PC-9 (cell line): ENCODE data around the gene FZD7.

ENCODE experiments used
- EZH2 ChIP-seq: fragments of 200-600 bp; sonication (generic); IDR thresholded peaks from 2 replicates; pipeline ENCODE4 v1.8.0; 2017; ENCODE audit warnings: antibody characterized with exemption, low read depth
- TF ChIP-seq, protein P1 (sequence below): fragments of 200-600 bp; sonication (generic); conservative IDR thresholded peaks from 2 replicates; pipeline ENCODE4 v1.6.1; 2017; ENCODE audit warnings: mixed run types, antibody characterized with exemption, mild to moderate bottlenecking, moderate library complexity

DNA sequence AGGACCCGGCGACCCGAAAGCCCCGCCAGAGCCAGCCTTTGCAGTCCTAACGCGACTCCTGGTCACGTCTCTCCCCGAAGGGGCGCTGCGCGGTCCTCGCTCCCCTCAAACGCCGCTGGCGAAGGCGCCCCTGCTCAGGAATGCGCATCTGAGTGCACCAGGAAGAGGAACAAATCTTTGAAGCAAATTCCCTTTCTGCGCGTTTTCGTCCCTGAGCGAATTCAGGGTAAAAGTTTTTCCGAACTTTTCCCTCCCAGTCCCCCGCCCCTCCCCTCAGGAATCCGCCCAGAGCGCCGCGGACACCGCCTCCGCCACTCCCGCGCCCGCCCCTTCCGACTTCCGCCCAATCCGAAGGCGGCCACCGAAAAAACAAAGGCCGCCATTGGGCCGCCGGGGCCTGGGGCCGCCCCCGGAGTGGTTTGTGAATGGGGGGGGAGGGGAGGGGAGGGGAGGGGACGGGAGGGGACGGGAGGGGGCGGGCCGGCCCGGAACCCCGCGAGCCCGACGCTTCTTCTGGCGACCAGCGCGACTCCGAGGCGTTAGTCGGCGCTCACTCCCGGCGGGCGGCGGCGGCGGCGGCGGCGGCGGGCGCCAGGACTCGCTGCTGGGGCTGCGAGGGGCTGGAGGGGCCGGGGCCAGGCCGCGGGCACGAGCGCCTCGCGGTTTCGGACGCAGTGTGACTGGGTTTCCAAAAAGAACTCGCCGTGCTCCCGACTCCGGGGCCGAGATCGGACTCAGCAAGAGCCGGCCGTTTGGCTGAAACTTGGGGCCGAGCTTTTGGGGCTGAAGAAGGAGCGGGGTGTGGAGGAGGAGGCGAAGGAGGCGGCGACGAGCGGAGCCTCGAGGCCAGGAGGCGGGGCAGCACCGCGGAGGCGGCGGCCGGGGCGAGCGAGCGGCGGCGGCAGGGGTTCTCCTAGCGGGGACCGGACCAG, at the start of gene FZD7:
- TF ChIP-seq, protein P1, sequence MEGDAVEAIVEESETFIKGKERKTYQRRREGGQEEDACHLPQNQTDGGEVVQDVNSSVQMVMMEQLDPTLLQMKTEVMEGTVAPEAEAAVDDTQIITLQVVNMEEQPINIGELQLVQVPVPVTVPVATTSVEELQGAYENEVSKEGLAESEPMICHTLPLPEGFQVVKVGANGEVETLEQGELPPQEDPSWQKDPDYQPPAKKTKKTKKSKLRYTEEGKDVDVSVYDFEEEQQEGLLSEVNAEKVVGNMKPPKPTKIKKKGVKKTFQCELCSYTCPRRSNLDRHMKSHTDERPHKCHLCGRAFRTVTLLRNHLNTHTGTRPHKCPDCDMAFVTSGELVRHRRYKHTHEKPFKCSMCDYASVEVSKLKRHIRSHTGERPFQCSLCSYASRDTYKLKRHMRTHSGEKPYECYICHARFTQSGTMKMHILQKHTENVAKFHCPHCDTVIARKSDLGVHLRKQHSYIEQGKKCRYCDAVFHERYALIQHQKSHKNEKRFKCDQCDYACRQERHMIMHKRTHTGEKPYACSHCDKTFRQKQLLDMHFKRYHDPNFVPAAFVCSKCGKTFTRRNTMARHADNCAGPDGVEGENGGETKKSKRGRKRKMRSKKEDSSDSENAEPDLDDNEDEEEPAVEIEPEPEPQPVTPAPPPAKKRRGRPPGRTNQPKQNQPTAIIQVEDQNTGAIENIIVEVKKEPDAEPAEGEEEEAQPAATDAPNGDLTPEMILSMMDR: no peak
- TF ChIP-seq EZH2: no peak
